IPS-20b (cell line): ENCODE data around the gene ZNF423.
A peak's percentile ranks its signal among the peaks of the same experiment; 100 is the strongest.

Experiments used
- H3K27ac ChIP-seq: one replicate; pipeline ENCODE4 v1.5.1; 2013; ENCODE audit warnings: low read length
- H3K27me3 ChIP-seq: 2 replicates; pipeline ENCODE4 v1.6.1; 2013; ENCODE audit warnings: mild to moderate bottlenecking, low read length, inconsistent platforms; ENCODE audit not compliant: insufficient read depth
- H3K36me3 ChIP-seq: 2 replicates; pipeline ENCODE4 v1.6.1; 2013; ENCODE audit warnings: low read depth, mild to moderate bottlenecking, inconsistent platforms, low read length, moderate library complexity; ENCODE audit not compliant: insufficient read depth
- H3K4me1 ChIP-seq: 2 replicates; pipeline ENCODE4 v1.6.1; 2013; ENCODE audit warnings: mild to moderate bottlenecking, control low read depth, inconsistent platforms, low read length, moderate library complexity; ENCODE audit not compliant: insufficient read depth
- H3K4me3 ChIP-seq: 2 replicates; pipeline ENCODE4 v1.5.1; 2013; ENCODE audit warnings: mild to moderate bottlenecking, low read length, inconsistent platforms
- H3K9ac ChIP-seq: 2 replicates; pipeline ENCODE4 v1.6.1; 2013; ENCODE audit warnings: low read depth, mild to moderate bottlenecking, inconsistent platforms, low read length, moderate library complexity
- H3K9me3 ChIP-seq: 2 replicates; pipeline ENCODE4 v1.6.1; 2013; ENCODE audit warnings: mild to moderate bottlenecking, low read depth, low read length, inconsistent platforms; ENCODE audit not compliant: insufficient read depth

Gene ZNF423

DNA sequence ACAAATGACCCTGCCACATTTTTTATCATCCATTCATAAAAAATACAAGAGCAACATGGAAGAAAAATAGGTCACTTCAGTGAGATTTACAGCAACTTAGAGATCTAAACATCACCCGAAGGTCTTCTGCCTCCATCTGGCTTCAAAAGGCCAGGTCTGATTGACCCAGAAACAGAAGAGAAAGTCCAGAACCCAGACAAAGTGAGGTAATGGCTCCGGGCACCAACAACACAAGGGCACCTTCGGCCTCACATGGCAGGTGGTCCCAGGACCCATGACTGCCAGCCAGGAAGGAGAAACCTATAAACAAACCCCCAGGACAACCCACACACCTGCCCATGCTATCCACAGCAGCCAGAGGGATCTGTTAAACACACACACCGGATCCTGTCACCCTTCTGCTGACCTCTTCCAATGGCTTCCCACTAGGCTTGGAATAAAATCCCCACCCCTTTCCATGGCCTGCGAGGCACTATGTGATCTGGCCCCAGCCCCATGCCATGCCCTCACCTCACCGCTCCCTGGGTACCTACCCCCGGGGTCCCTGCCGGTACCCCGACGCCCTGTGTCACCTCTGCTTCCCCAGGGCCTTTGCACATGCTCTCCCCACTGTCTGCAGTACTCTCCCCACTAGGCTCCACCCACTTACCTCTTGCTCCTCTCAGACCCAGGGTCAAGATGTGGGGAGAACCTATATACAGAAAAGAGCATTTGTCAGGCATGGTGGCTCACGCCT is 149.1 kb downstream of the ZNF423 start:
- Histone ChIP-seq H3K9me3 (no peaks in the 10 kb centered on the region), H3K27ac (no peak overlapping the region), H3K9ac (no peak overlapping the region), H3K4me3 (no peak overlapping the region), H3K4me1 (peaks cover 26% of the 10 kb centered on the region; the same call in 1 of the 2 replicates), H3K36me3 (no peaks in the 10 kb centered on the region), H3K27me3 (no peaks in the 10 kb centered on the region)

DNA sequence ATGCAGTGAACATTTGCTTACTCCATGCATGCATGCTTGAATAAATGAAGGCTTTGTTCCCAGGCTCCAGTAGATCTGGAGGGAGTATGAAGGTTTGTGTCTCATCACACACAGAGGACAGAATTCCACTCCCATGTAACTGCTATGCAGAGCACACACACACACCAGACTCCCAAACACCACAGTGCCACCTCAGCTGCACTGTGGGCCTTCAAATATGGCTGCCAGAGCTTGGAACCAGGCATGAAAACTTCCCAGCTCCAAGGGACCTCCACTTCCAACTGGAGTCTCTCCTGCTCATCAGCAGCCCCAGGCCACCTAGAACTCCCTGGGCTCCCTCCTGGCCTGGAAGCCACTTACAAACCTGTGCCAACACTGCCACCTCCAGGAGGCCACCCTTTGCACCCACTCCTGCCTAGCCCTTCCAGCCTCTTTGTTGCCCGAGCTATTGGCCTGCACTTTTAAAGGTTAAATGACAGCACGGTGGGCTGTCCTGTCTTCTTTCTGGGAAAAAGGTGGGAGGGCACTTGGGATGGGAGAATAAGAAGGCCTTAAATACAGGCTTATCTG is 151.2 kb downstream of the ZNF423 start:
- Histone ChIP-seq H3K27ac (no peak overlapping the region), H3K36me3 (no peaks in the 10 kb centered on the region), H3K4me3 (no peak overlapping the region), H3K4me1 (peaks cover 46% of the 10 kb centered on the region), H3K9me3 (no peaks in the 10 kb centered on the region), H3K27me3 (no peaks in the 10 kb centered on the region), H3K9ac (no peak overlapping the region)

DNA sequence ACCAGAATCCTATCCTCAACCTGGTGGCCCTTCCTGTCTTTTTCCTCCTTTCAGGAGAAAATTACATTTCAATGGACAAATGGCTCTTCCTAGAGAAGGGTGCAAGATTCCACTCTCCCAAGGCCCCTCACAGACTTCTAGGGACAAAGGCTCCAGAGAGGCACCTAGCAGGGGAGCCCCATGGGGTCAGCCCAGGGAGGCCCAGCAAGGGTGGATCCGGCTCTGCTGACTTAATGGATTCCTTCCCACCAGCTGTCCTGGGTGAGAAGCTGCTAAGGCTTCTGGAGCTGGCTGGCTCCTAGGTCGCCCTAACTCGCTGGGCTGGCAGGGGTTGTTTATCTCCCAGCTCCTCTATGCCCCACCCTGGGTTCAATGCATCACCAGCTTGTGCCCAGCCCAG is 152.4 kb downstream of the ZNF423 start:
- Histone ChIP-seq H3K27ac (peak overlapping the region; percentile 34), H3K4me1 (peaks cover 55% of the 10 kb centered on the region), H3K9ac (peak overlapping the region; percentile 37; the same call in 1 of the 2 replicates), H3K9me3 (no peaks in the 10 kb centered on the region), H3K4me3 (no peak overlapping the region; the same call in 1 of the 2 replicates), H3K27me3 (no peaks in the 10 kb centered on the region), H3K36me3 (no peaks in the 10 kb centered on the region)

DNA sequence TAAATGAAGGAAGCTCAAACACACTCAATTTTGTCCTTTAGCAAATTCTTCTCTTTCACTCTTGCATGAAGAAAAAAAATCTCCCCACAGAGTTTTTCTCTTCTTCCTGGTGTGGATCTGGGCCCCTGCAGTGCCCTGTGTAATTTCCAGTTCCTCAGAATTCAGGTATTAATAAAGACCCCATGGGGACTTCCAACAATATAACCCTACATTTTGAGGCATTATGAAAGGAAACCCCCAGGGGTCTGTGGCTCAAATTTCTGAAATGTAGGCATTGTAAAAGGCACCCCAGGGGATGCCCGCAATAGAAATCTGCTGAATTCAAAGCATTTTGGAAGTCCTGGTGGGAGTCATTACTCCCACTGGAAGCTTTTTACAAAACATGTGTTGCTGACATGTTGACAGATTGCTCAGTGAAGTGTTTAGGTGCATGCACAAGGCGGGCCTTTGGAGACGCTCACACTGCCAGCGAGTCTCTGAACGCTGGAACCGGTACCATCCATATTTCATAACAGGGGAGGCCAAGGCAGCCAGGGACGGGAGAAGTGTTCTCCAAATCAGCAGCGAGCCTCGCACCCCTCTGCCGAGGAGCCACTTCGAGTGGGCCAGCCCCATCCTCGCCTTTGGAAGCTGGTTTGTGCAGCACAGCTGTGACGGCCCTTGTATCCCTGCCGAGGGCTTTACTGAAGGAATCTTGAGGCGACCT is 154.0 kb downstream of the ZNF423 start:
- Histone ChIP-seq H3K36me3 (no peaks in the 10 kb centered on the region), H3K9me3 (no peaks in the 10 kb centered on the region), H3K4me1 (peaks cover 70% of the 10 kb centered on the region), H3K9ac (peak overlapping the region; percentile 83), H3K27ac (peak overlapping the region; percentile 51), H3K4me3 (peak overlapping the region; percentile 62), H3K27me3 (no peaks in the 10 kb centered on the region)

DNA sequence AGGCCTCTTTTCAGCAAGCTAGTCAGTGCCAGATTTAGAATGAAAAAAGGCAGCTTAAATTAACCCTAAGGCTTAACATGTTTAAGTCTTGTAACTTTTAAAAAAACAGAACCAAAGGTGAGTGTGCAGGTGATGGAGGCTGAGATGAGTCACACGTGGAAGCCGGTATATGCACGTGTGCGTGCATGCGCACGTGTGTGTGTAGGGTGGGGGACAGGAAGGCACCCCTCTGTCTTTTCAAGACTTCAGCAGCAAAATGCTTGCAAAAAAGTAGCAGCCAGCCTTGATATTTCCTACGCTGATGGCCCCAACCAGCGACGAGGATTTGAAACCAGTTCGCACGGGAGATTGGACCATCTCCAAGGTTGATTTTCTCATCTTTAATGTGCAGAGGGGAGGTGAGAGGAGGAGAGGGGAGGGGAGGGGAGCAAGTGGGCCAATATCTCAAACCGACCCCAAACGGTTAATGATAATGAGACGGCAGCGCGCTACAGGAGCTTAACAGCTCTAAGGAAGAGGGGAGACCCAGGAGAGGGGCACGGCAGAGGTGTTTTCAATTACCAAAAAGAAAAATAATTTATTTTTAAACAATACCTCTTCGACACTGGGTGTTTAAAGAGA is 154.7 kb downstream of the ZNF423 start:
- Histone ChIP-seq H3K4me3 (peak overlapping the region; percentile 62), H3K9me3 (no peaks in the 10 kb centered on the region), H3K4me1 (peaks cover 75% of the 10 kb centered on the region), H3K27me3 (no peaks in the 10 kb centered on the region), H3K36me3 (no peaks in the 10 kb centered on the region), H3K9ac (peak overlapping the region; percentile 83; the same call in 1 of the 2 replicates), H3K27ac (peak overlapping the region; percentile 97)

DNA sequence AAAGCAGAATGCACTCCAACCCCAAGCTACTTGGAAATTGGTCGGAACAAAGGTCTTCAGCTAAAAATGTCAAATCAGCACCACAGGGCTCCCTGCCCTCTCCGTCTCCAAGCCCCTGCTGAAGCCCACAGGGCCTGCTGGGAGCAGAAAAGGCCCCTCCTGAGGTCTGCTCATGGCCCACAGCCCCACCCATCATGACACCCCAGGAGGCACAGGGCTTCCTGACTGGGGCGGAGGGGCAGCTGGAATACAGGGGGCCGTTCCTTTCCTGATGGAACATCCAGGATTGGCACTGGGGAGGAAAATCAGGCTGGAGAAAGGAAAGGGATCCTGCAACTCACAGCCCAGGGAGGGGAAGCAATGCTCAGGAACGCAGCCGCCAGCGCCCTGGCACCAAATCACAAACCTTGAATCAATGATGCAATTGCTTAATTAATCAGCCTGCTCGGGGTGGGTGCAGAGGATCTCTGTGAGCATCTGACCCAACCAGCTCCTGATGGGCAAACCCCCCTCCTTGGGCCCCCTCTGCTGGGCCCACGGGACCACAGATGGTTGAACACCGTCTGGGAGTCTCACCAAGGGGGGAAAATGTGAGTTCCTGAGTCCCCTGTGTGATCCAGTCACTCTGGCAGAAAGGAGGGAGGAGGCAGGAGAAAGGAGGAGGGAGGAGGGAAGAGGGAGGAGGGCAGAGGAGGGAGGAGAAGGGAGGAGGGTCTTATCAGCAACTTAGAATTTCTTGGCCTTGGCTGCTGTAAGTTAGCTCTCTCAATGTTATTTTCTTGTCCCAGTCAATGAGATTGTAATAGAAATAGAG is 155.5 kb downstream of the ZNF423 start:
- no peaks in the 10 kb centered on the region for H3K9me3 ChIP-seq
- H3K27ac ChIP-seq: peak overlapping the region; percentile 97
- H3K4me1 ChIP-seq: peaks cover 82% of the 10 kb centered on the region
- H3K27me3 ChIP-seq: no peaks in the 10 kb centered on the region
- peak overlapping the region; percentile 83 for H3K9ac ChIP-seq
- H3K4me3 ChIP-seq: peak overlapping the region; percentile 62
- H3K36me3 ChIP-seq: no peaks in the 10 kb centered on the region

DNA sequence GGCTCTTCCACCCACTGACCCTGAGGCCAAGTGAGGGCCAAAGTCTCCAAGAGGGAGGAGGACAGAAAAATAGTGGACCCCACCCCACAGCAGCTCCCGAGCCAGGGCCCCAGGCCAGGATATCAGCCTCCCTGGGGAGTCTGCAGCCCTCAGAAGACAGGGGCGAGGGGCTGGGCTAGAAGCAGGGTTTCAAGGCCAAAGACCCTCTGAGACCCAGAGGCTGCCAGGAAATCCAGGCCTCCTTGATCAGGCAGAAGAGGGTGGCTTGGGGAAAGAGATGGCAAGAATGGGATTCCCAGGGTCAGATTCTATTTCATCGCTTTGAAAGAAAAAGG is 156.1 kb downstream of the ZNF423 start:
- H3K9ac ChIP-seq: peak overlapping the region; percentile 83; the same call in 1 of the 2 replicates
- no peak overlapping the region; the same call in 1 of the 2 replicates for H3K4me3 ChIP-seq
- peaks cover 83% of the 10 kb centered on the region for H3K4me1 ChIP-seq

DNA sequence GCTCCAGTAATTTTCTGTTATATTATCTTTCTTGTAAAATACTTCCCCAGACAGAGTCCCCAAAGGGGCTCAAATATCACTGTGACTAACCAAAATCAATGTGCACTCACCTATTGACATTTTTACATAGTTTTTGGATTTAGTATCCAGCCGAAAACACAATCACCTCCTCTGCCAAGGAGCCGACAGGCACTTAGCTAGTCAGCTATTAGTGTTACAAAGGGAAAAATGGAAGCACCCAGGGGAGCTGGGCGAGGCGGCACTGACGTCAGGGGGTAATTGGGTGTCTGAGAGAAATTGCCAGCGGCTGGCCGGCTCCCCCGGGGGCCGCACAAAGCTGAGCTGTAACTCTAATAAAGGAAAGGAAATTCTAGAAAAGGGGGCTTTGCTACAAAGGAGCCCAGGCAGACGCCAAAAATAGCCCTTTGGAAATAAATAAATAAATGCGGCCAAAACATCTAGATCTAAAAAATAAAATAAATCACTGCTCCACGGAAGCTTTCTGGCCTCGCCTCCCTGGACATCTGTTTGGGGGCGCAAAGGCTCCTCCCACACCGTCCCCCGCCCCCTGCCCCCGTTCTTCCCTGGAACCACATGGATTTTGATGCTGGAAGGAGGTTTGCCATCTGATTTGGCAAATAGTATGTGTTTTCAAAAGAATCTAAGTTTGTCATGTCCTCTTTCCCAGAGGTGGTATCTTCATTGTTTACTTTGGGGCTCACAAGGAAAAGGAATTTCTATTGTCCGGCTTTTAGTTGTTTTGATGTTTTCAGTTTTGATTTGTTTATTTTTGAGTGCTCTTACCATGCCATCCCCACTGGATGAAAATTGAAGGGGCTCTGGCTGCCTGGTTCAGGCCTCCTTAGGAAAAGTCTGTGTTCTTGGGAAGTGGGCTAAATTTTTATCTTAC is 156.7 kb downstream of the ZNF423 start:
- peak overlapping the region; percentile 97 for H3K27ac ChIP-seq
- no peaks in the 10 kb centered on the region for H3K9me3 ChIP-seq
- peak overlapping the region; percentile 31; the same call in 1 of the 2 replicates for H3K4me3 ChIP-seq
- no peaks in the 10 kb centered on the region for H3K27me3 ChIP-seq
- H3K4me1 ChIP-seq: peaks cover 81% of the 10 kb centered on the region
- no peaks in the 10 kb centered on the region for H3K36me3 ChIP-seq
- peak overlapping the region; percentile 83; the same call in 1 of the 2 replicates for H3K9ac ChIP-seq

More for the DNA sequence above, 156.1 kb downstream of the ZNF423 start:
- no peaks in the 10 kb centered on the region for H3K36me3 ChIP-seq
- peak overlapping the region; percentile 97 for H3K27ac ChIP-seq
- H3K9me3 ChIP-seq: no peaks in the 10 kb centered on the region
- H3K27me3 ChIP-seq: no peaks in the 10 kb centered on the region

DNA sequence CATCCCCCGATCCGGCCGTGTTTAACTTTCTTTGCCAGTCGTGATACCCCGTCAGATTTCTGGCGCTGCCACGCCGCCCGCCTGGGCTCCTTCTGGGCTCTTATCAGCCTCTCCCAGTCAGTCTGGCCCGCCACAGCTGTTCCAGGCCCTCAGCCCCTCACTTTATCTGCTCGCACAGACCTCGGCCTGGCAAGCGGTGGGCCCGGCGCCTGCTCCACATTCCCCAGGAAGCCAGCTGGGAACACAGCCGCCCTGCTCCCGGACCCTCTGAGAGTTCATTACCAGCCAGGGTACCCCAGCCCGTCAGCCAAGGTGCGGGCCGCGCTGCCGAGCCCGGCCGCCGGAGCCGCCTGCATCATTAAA is 157.5 kb downstream of the ZNF423 start:
- Histone ChIP-seq H3K4me1 (peaks cover 78% of the 10 kb centered on the region), H3K36me3 (no peaks in the 10 kb centered on the region), H3K27ac (peak overlapping the region; percentile 97), H3K9ac (peak overlapping the region; percentile 83; the same call in 1 of the 2 replicates), H3K4me3 (no peak overlapping the region; the same call in 1 of the 2 replicates), H3K9me3 (no peaks in the 10 kb centered on the region), H3K27me3 (no peaks in the 10 kb centered on the region)

DNA sequence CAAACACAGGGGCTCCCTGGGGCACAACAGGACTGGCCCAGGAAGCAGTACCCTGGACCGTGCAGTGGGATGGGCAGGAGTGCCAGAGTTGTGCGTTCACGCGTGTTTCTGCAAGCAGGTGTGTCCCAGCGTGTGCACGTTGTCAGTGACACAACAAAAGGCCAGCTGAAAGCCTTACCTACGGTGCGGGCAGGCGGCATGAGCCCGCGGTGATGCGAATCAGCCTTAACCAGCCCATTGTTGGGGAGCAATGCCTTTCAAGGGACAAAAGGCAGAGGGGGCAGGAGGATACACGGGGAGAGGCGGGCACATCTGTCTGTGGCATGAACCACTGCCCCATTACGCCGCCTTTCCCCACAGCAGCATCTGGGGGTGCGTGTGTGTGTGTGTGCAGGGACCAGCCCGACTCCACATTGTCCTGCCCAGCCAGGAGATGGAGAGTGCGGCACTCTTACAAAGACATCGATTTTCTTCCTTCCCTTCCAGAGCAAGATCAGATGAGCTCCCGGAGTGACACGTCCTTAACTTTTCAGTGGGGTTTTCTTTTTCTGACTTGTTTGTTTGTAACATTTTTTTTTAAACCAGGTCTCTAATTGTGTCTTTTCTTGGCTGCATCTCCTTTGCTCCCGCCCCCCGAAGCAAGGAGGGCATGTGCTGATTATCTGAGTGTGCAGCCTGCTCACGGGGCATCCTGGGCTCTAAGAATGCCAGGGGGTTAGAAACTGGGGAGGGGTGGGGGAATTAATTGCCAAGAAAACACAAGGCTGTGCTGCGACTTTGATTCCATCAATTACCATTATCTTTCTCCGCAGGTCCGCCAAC is 158.1 kb downstream of the ZNF423 start:
- Histone ChIP-seq H3K27ac (peak overlapping the region; percentile 92), H3K27me3 (no peaks in the 10 kb centered on the region), H3K9ac (peak overlapping the region; percentile 83; the same call in 1 of the 2 replicates), H3K4me1 (peaks cover 73% of the 10 kb centered on the region), H3K4me3 (no peak overlapping the region), H3K36me3 (no peaks in the 10 kb centered on the region), H3K9me3 (no peaks in the 10 kb centered on the region)
